H9 (cell line): Measurements from ENCODE around the gene ODF4. TPM values are rescaled to one million over a fixed set of nuclear protein-coding genes. Genes with fewer than 3 reads are reported as not detected.

Experiments used
- DNase-seq: peaks from one replicate; pipeline ENCODE4 v3.0.0-alpha.2; 2017
- H2AFZ ChIP-seq: one replicate; pipeline ENCODE4 v1.6.1; 2013; ENCODE audit warnings: mild to moderate bottlenecking, low read length, control low read depth, moderate library complexity
- H2AK5ac ChIP-seq: 2 replicates; pipeline ENCODE4 v1.6.1; 2013; ENCODE audit warnings: low read length, control low read depth, mixed read lengths; ENCODE audit not compliant: insufficient read length
- H2BK120ac ChIP-seq: one replicate; pipeline ENCODE4 v1.6.1; 2013; ENCODE audit warnings: low read depth, mild to moderate bottlenecking, low read length, control low read depth, inconsistent platforms; ENCODE audit not compliant: poor library complexity, severe bottlenecking
- H2BK12ac ChIP-seq: 2 replicates; pipeline ENCODE4 v1.6.1; 2013; ENCODE audit warnings: low read length, control low read depth, mixed read lengths, low read depth; ENCODE audit not compliant: insufficient read length
- H2BK15ac ChIP-seq: 2 replicates; pipeline ENCODE4 v1.6.1; 2013; ENCODE audit warnings: low read depth, low read length, control low read depth
- H2BK20ac ChIP-seq: one replicate; pipeline ENCODE4 v1.6.1; 2013; ENCODE audit warnings: low read depth, mild to moderate bottlenecking, low read length, control low read depth, inconsistent platforms; ENCODE audit not compliant: poor library complexity, severe bottlenecking
- H2BK5ac ChIP-seq: 2 replicates; pipeline ENCODE4 v1.6.1; 2013; ENCODE audit warnings: low read length, control low read depth, mixed read lengths; ENCODE audit not compliant: insufficient read length
- H3K14ac ChIP-seq: 2 replicates; pipeline ENCODE4 v1.6.1; 2013; ENCODE audit warnings: low read length, control low read depth; ENCODE audit not compliant: insufficient read depth
- H3K18ac ChIP-seq: 2 replicates; pipeline ENCODE4 v1.6.1; 2013; ENCODE audit warnings: low read depth, mild to moderate bottlenecking, mixed read lengths, low read length, control low read depth; ENCODE audit not compliant: insufficient read length
- H3K23ac ChIP-seq: 2 replicates; pipeline ENCODE4 v1.6.1; 2013; ENCODE audit warnings: low read length, control low read depth, mixed read lengths, low read depth; ENCODE audit not compliant: insufficient read length
- H3K23me2 ChIP-seq: 2 replicates; pipeline ENCODE4 v1.6.1; 2013; ENCODE audit warnings: low read depth, mild to moderate bottlenecking, mixed read lengths, low read length, control low read depth; ENCODE audit not compliant: insufficient read length, poor library complexity, severe bottlenecking
- H3K27ac ChIP-seq: 2 replicates; pipeline ENCODE4 v1.5.1; 2013; ENCODE audit warnings: low read length, control low read depth, mixed read lengths, low read depth; ENCODE audit not compliant: insufficient read length
- H3K27me3 ChIP-seq: 2 replicates; pipeline ENCODE4 v1.6.1; 2013; ENCODE audit warnings: low read length, control low read depth, inconsistent platforms; ENCODE audit not compliant: insufficient read depth
- H3K4ac ChIP-seq: 2 replicates; pipeline ENCODE4 v1.6.1; 2013; ENCODE audit warnings: low read depth, mild to moderate bottlenecking, control low read depth, inconsistent platforms, low read length, moderate library complexity
- H3K4me1 ChIP-seq: 2 replicates; pipeline ENCODE4 v1.6.1; 2013; ENCODE audit warnings: low read length, control low read depth, inconsistent platforms; ENCODE audit not compliant: insufficient read depth
- H3K4me2 ChIP-seq: 2 replicates; pipeline ENCODE4 v1.6.1; 2013; ENCODE audit warnings: low read length, control low read depth, mixed read lengths; ENCODE audit not compliant: insufficient read length, insufficient read depth
- H3K56ac ChIP-seq: 2 replicates; pipeline ENCODE4 v1.6.1; 2013; ENCODE audit warnings: low read depth, mild to moderate bottlenecking, mixed read lengths, low read length, control low read depth; ENCODE audit not compliant: insufficient read length
- H3K79me1 ChIP-seq: 2 replicates; pipeline ENCODE4 v1.6.1; 2013; ENCODE audit warnings: low read depth, mild to moderate bottlenecking, moderate library complexity, low read length, control low read depth, inconsistent platforms; ENCODE audit not compliant: insufficient read depth, poor library complexity, severe bottlenecking
- H3K79me2 ChIP-seq: 2 replicates; pipeline ENCODE4 v1.6.1; 2013; ENCODE audit warnings: low read length, control low read depth, inconsistent platforms; ENCODE audit not compliant: insufficient read depth
- H3K9ac ChIP-seq: 2 replicates; pipeline ENCODE4 v1.6.1; 2013; ENCODE audit warnings: low read length, control low read depth, mixed read lengths; ENCODE audit not compliant: insufficient read length; ENCODE audit errors: extremely low read depth
- H3K9me3 ChIP-seq: one replicate; pipeline ENCODE4 v1.6.1; 2013; ENCODE audit warnings: low read depth, low read length, inconsistent platforms; ENCODE audit not compliant: control insufficient read depth
- H3T11ph ChIP-seq: one replicate; pipeline ENCODE4 v1.6.1; 2013; ENCODE audit warnings: mild to moderate bottlenecking, low read length, control low read depth, inconsistent platforms
- H4K20me1 ChIP-seq: one replicate; pipeline ENCODE4 v1.6.1; 2013; ENCODE audit not compliant: control insufficient read depth, insufficient read length, insufficient read depth
- H4K5ac ChIP-seq: 2 replicates; pipeline ENCODE4 v1.6.1; 2013; ENCODE audit warnings: low read depth, mild to moderate bottlenecking, mixed read lengths, low read length, control low read depth; ENCODE audit not compliant: insufficient read length
- H4K8ac ChIP-seq: replicated peaks from 2 replicates; pipeline ENCODE4 v1.6.1; 2013; ENCODE audit warnings: low read length, control low read depth, mixed read lengths, low read depth; ENCODE audit not compliant: insufficient read length
- H4K91ac ChIP-seq: 2 replicates; pipeline ENCODE4 v1.6.1; 2013; ENCODE audit warnings: low read depth, mild to moderate bottlenecking, moderate library complexity, mixed read lengths, low read length, control low read depth; ENCODE audit not compliant: insufficient read length
- H3K27ac Mint-ChIP-seq, 3 experiments: 2 replicates in 2 of 3; 3 replicates in 1 of 3; pipeline ENCODE4 v1.8.0; 2020 to 2021; ENCODE audit warnings: mixed read lengths in 3 of 3, mild to moderate bottlenecking in 1 of 3, moderate library complexity in 1 of 3
- H3K27me3 Mint-ChIP-seq: 2 replicates; pipeline ENCODE4 v1.8.0; 2021; ENCODE audit warnings: low read depth, mild to moderate bottlenecking, moderate library complexity, mixed read lengths
- H3K36me3 Mint-ChIP-seq, 3 experiments: 2 replicates in 2 of 3; 3 replicates in 1 of 3; pipeline ENCODE4 v1.8.0; 2020 to 2021; ENCODE audit warnings: low read depth in 3 of 3, mixed read lengths in 3 of 3; ENCODE audit not compliant: insufficient read depth in 1 of 3
- H3K4me1 Mint-ChIP-seq, 2 experiments: 2 replicates each; pipeline ENCODE4 v1.8.0; 2020; ENCODE audit warnings: mixed read lengths in 2 of 2
- H3K4me3 Mint-ChIP-seq, 2 experiments: 2 replicates in 1 of 2; 3 replicates in 1 of 2; pipeline ENCODE4 v1.8.0; 2020 to 2021; ENCODE audit warnings: mild to moderate bottlenecking in 2 of 2, mixed read lengths in 2 of 2, moderate library complexity in 1 of 2
- H3K9me3 Mint-ChIP-seq, 2 experiments: 2 replicates in 1 of 2; 3 replicates in 1 of 2; pipeline ENCODE4 v1.8.0; 2020; ENCODE audit warnings: mild to moderate bottlenecking in 2 of 2, mixed read lengths in 2 of 2, moderate library complexity in 1 of 2
- WGBS: extraction: QIAGEN DNeasy Blood & Tissue Kit; methylation state at CpG from one replicate; pipeline ENCODE4 v1.1.7; 2013; ENCODE audit warnings: missing lambda C conversion rate, low lambda C conversion rate, mixed read lengths; ENCODE audit not compliant: insufficient read length; ENCODE audit errors: extremely low coverage; 5-methylcytosine and 5-hydroxymethylcytosine counted together
- total RNA-seq: library from RNA; stranded (reverse); gene quantifications from 2 replicates; pipeline ENCODE4 v1.2.1, GENCODE V29; 2021
- TF ChIP-seq, protein P1 (sequence below): fragments of 200-600 bp; sonication (generic); conservative IDR thresholded peaks from 3 replicates; pipeline ENCODE4 v1.8.0; 2021; ENCODE audit warnings: antibody characterized with exemption, mild to moderate bottlenecking

Gene ODF4
- total RNA-seq, 1 experiment from 2014 or later: not detected

DNA sequence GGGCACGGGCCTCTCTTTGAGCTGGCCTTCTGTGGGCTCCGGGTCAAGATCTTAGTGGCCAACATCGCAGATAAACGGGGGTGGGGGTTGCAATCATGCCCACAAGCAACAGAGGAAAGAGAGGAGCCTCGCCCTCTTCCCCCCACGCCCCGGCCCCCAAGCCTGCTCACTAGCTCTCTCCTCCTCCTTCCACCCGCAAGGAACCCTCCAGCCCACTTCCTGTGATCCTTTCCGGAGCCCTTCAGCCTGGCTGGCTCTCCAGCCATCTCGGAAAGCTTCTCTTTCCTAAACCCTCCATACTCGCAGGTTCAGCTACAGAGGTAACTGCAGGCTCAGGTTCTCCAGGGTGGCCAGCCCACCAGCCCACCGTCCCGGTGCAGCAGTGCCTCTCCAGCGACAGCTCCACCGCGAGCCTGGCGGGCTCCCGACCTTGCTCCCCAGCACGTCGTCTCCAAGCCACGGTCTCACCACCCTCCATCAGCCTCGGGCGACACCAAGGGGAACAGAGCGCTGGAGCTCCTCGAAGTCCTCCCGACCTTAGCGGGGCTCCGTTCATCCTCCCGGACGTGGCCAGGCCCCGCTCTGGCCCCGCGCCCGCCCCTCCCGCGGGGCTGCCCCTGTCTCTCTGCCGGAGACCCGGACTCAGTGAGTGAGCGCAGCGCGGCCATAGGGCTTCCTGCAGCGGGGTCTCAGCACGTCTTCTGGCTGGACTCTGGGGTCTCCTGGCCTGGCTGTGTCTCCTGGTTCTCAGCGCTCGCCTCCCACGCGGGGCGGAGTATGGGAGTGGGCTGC is 12.9 kb upstream of the ODF4 start:
- peak overlapping the region; percentile 62 for H3K4me2 ChIP-seq
- H3K18ac ChIP-seq: peak overlapping the region; percentile 87
- peaks cover 17 to 21% of the 10 kb centered on the region in 2 experiments for H3K4me1 Mint-ChIP-seq
- peak overlapping the region; percentile 53 for H2AFZ ChIP-seq
- H4K5ac ChIP-seq: no peak overlapping the region
- H2AK5ac ChIP-seq: no peak overlapping the region
- peak overlapping the region; percentile 28 for H3K9ac ChIP-seq
- no peaks in the 10 kb centered on the region for H3K9me3 ChIP-seq
- H3K36me3 Mint-ChIP-seq: no peaks in the 10 kb centered on the region
- no peak overlapping the region for H2BK12ac ChIP-seq
- H3K27ac Mint-ChIP-seq: peak overlapping the region in 1 of 3 experiments; percentile 88; a peak in 1 of 7 replicates
- H3K27ac ChIP-seq: no peak overlapping the region
- H3K23me2 ChIP-seq: peaks cover 10% of the 10 kb centered on the region
- peak overlapping the region; percentile 74 for H3K14ac ChIP-seq
- H2BK15ac ChIP-seq: no peak overlapping the region
- no CpG with 5 or more reads among the region's 48 CpGs for WGBS
- no peak overlapping the region for H2BK20ac ChIP-seq
- H3K27me3 Mint-ChIP-seq: peaks cover 36% of the 10 kb centered on the region
- no peak overlapping the region for H3K4ac ChIP-seq
- H3K56ac ChIP-seq: no peak overlapping the region
- no peaks in the 10 kb centered on the region; the same call in 1 of the 2 replicates for H3K4me1 ChIP-seq
- no peaks in the 10 kb centered on the region for H4K20me1 ChIP-seq
- TF ChIP-seq, protein P1, sequence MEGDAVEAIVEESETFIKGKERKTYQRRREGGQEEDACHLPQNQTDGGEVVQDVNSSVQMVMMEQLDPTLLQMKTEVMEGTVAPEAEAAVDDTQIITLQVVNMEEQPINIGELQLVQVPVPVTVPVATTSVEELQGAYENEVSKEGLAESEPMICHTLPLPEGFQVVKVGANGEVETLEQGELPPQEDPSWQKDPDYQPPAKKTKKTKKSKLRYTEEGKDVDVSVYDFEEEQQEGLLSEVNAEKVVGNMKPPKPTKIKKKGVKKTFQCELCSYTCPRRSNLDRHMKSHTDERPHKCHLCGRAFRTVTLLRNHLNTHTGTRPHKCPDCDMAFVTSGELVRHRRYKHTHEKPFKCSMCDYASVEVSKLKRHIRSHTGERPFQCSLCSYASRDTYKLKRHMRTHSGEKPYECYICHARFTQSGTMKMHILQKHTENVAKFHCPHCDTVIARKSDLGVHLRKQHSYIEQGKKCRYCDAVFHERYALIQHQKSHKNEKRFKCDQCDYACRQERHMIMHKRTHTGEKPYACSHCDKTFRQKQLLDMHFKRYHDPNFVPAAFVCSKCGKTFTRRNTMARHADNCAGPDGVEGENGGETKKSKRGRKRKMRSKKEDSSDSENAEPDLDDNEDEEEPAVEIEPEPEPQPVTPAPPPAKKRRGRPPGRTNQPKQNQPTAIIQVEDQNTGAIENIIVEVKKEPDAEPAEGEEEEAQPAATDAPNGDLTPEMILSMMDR: no peak
- H3K4me3 Mint-ChIP-seq: peak overlapping the region; percentile 73 to 78
- no peaks in the 10 kb centered on the region for H3K9me3 Mint-ChIP-seq
- H3K79me1 ChIP-seq: no peaks in the 10 kb centered on the region
- no peaks in the 10 kb centered on the region for H3K79me2 ChIP-seq
- H2BK120ac ChIP-seq: no peak overlapping the region
- H3K27me3 ChIP-seq: no peaks in the 10 kb centered on the region; the same call in 1 of the 2 replicates
- DNase-seq: no peak
- H2BK5ac ChIP-seq: no peak overlapping the region
- no peak overlapping the region for H3K23ac ChIP-seq
- no peak overlapping the region for H4K91ac ChIP-seq
- no peak overlapping the region for H3T11ph ChIP-seq
- H4K8ac ChIP-seq: no peak overlapping the region
